T-cell (primary cell): ENCODE results near the gene RAPSN. TPM values are rescaled to one million over a fixed set of nuclear protein-coding genes. Genes with fewer than 3 reads are reported as not detected.

Experiments used
- ATAC-seq, 4 experiments: fragments of 200-7000 bp in 3 of 4; fragments of 150-1000 bp in 1 of 4; cut with Tn5 transposase; replicated peaks in 1 of 4; 1 replicate in 3 of 4; 2 replicates in 1 of 4; pipeline ENCODE4 v1.10.0; 2021; ENCODE audit warnings: moderate library complexity in 3 of 4, mild to moderate bottlenecking in 2 of 4, moderate number of reproducible peaks in 1 of 4
- CTCF ChIA-PET, 2 donors: fragments of 300-600 bp; sonication (Branson Sonifier 250); formaldehyde crosslinking; loops; one replicate each; lab custom pipeline; 2022; ENCODE audit warnings: antibody characterized with exemption in 2 of 2; lab: Charles Lee
- POLR2A ChIA-PET, 2 donors: fragments of 300-600 bp; sonication (Branson Sonifier 250); formaldehyde crosslinking; loops; one replicate each; lab custom pipeline; 2022; ENCODE audit warnings: antibody characterized with exemption in 2 of 2; lab: Charles Lee
- DNase-seq, 35 experiments: peaks; one replicate each; pipeline versions ENCODE4 v3.0.0 to v3.0.0-alpha.2; 2013 to 2023
- H3K27ac ChIP-seq: one replicate; pipeline ENCODE4 v1.5.1; 2013; ENCODE audit warnings: low read length
- H3K27me3 ChIP-seq, 2 experiments: replicated peaks in 1 of 2; 1 replicate in 1 of 2; 2 replicates in 1 of 2; pipeline versions ENCODE4 v1.6.1 to v1.7.0; 2013; ENCODE audit warnings: low read length in 1 of 2, mixed read lengths in 1 of 2; ENCODE audit not compliant: control insufficient read depth in 2 of 2, insufficient read depth in 2 of 2; ENCODE audit errors: extremely low read depth in 1 of 2
- H3K36me3 ChIP-seq, 2 donors: 1 replicate in 1 of 2; 2 replicates in 1 of 2; pipeline versions ENCODE4 v1.6.1 to v1.7.0; 2013; ENCODE audit warnings: low read length in 1 of 2; ENCODE audit not compliant: control insufficient read depth in 2 of 2, insufficient read depth in 1 of 2; ENCODE audit errors: extremely low read depth in 1 of 2
- H3K4me1 ChIP-seq, 2 experiments: 1 replicate in 1 of 2; 2 replicates in 1 of 2; pipeline versions ENCODE4 v1.6.1 to v1.7.0; 2013; ENCODE audit warnings: low read length in 2 of 2, mixed read lengths in 1 of 2; ENCODE audit not compliant: insufficient read depth in 2 of 2, control insufficient read depth in 1 of 2; ENCODE audit errors: extremely low read depth in 1 of 2
- H3K4me3 ChIP-seq, 2 donors: 1 replicate in 1 of 2; 2 replicates in 1 of 2; pipeline versions ENCODE4 v1.5.1 to v1.7.0; 2013; ENCODE audit warnings: mild to moderate bottlenecking in 2 of 2, low read length in 1 of 2, moderate library complexity in 1 of 2; ENCODE audit not compliant: control insufficient read depth in 1 of 2; ENCODE audit errors: extremely low read depth in 1 of 2
- H3K9me3 ChIP-seq: 2 replicates; pipeline ENCODE4 v1.7.0; 2013
- H3K27ac Mint-ChIP-seq, 2 donors: one replicate each; pipeline ENCODE4 v1.8.0; 2020 to 2021; ENCODE audit warnings: mild to moderate bottlenecking in 2 of 2, mixed read lengths in 2 of 2
- H3K27me3 Mint-ChIP-seq, 2 donors: one replicate each; pipeline ENCODE4 v1.8.0; 2021 to 2022; ENCODE audit warnings: mixed read lengths in 2 of 2
- H3K36me3 Mint-ChIP-seq: one replicate; pipeline ENCODE4 v1.8.0; 2021; ENCODE audit warnings: mixed read lengths
- H3K4me1 Mint-ChIP-seq, 3 donors: one replicate each; pipeline ENCODE4 v1.8.0; 2020 to 2022; ENCODE audit warnings: mixed read lengths in 3 of 3, mild to moderate bottlenecking in 1 of 3
- H3K4me3 Mint-ChIP-seq, 3 donors: one replicate each; pipeline ENCODE4 v1.8.0; 2020 to 2022; ENCODE audit warnings: mild to moderate bottlenecking in 3 of 3, mixed read lengths in 3 of 3, moderate library complexity in 3 of 3
- H3K9me3 Mint-ChIP-seq, 3 donors: one replicate each; pipeline ENCODE4 v1.8.0; 2020 to 2022; ENCODE audit warnings: mixed read lengths in 3 of 3
- WGBS: methylation state at CpG from one replicate; pipeline ENCODE4 v1.1.5; 2013; ENCODE audit warnings: missing lambda C conversion rate; ENCODE audit not compliant: insufficient coverage; 5-methylcytosine and 5-hydroxymethylcytosine counted together
- total RNA-seq, 35 experiments: library from RNA in 6 of 35; stranded (reverse) in 6 of 35; fragments of 120-200 nt in 1 of 35; gene quantifications; one replicate each; pipeline versions ENCODE4 v1.2.1 to v1.2.4 and lab custom pipeline; 2013 to 2026

Gene RAPSN
- total RNA-seq, 5 donors from 2014 or later (not counting 1 experiment from before 2014, with no cell fraction given): 1.1 to 3.4 (median 1.4) TPM

- WGBS: 99% methylated on average over 12 of the region's 16 CpGs
- H3K27me3 ChIP-seq: peaks cover 0 to 7% of the 10 kb centered on the region in 2 experiments
- ChIA-PET CTCF (interaction anchor here in 1 of 2 donors (0.6 to 1.1 kb wide), 2 partner anchors 13 to 21 kb away, joined by 3 read pairs; no protein-coding TSS in a partner anchor), POLR2A (interaction anchor here in 1 of 2 donors (0.7 kb wide), 1 partner anchor 8 kb away, joined by 10 read pairs; no protein-coding TSS in a partner anchor)
- no peak overlapping the region for H3K27ac ChIP-seq
- H3K27ac Mint-ChIP-seq: peak overlapping the region; percentile 74 to 78
- peaks cover 14 to 74% of the 10 kb centered on the region in 2 experiments for H3K4me1 ChIP-seq
- H3K4me3 ChIP-seq: no peak overlapping the region
- H3K27me3 Mint-ChIP-seq: no peaks in the 10 kb centered on the region
- DNase-seq (no peak), ATAC-seq (no peak)
- H3K36me3 Mint-ChIP-seq: no peaks in the 10 kb centered on the region
- H3K9me3 Mint-ChIP-seq: no peaks in the 10 kb centered on the region
- H3K4me1 Mint-ChIP-seq: peaks cover 40 to 62% (median 48%) of the 10 kb centered on the region in 3 donors
- H3K4me3 Mint-ChIP-seq: no peak overlapping the region
- no peaks in the 10 kb centered on the region for H3K9me3 ChIP-seq
- no peaks in the 10 kb centered on the region for H3K36me3 ChIP-seq
Measured at GRCh38 chr11:47391711-47392432, 57.1 kb downstream of the RAPSN start.

- Histone ChIP-seq H3K27ac (no peak overlapping the region), H3K4me3 (no peak overlapping the region), H3K36me3 (no peaks in the 10 kb centered on the region), H3K9me3 (no peaks in the 10 kb centered on the region), H3K4me1 (peaks cover 14 to 72% of the 10 kb centered on the region in 2 experiments), H3K27me3 (peaks cover 0 to 7% of the 10 kb centered on the region in 2 experiments)
- ATAC-seq: no peak
- POLR2A ChIA-PET: interaction anchor here (0.5 to 0.7 kb wide), 2 partner anchors 9 to 10 kb away, joined by 3 to 10 read pairs; no protein-coding TSS in a partner anchor
- DNase-seq: peak in 1 of 35 experiments; percentile 51
- Mint-ChIP-seq H3K4me3 (no peak overlapping the region), H3K27ac (peak overlapping the region; percentile 74 to 78), H3K36me3 (no peaks in the 10 kb centered on the region), H3K4me1 (peaks cover 40 to 62% (median 48%) of the 10 kb centered on the region in 3 donors), H3K9me3 (no peaks in the 10 kb centered on the region), H3K27me3 (no peaks in the 10 kb centered on the region)
- CTCF ChIA-PET: interaction anchor here in 1 of 2 donors (0.6 kb wide), 1 partner anchor 20 kb away, joined by 3 read pairs; no protein-coding TSS in a partner anchor
- WGBS: 95% methylated on average over 11 of the region's 11 CpGs
Measured at GRCh38 chr11:47391077-47391583, 57.8 kb downstream of the RAPSN start.

- Histone ChIP-seq H3K27me3 (peaks cover 0 to 7% of the 10 kb centered on the region in 2 experiments), H3K4me3 (no peak overlapping the region), H3K27ac (no peak overlapping the region), H3K36me3 (no peaks in the 10 kb centered on the region), H3K9me3 (no peaks in the 10 kb centered on the region), H3K4me1 (peaks cover 12 to 65% of the 10 kb centered on the region in 2 experiments)
- peaks cover 33 to 55% (median 40%) of the 10 kb centered on the region in 3 donors for H3K4me1 Mint-ChIP-seq
- peak overlapping the region; percentile 34 to 58 for H3K27ac Mint-ChIP-seq
- ChIA-PET POLR2A (no interaction called here), CTCF (interaction anchor here (0.5 to 0.6 kb wide), 2 partner anchors 22 to 72 kb away, joined by 4 to 5 read pairs; no protein-coding TSS in a partner anchor)
- WGBS: 98% methylated on average over 6 of the region's 6 CpGs
- H3K36me3 Mint-ChIP-seq: no peaks in the 10 kb centered on the region
- no peaks in the 10 kb centered on the region for H3K9me3 Mint-ChIP-seq
- no peak for ATAC-seq
- no peak overlapping the region for H3K4me3 Mint-ChIP-seq
- no peak for DNase-seq
- H3K27me3 Mint-ChIP-seq: no peaks in the 10 kb centered on the region
Measured at GRCh38 chr11:47390422-47390760, 58.5 kb downstream of the RAPSN start.

- peak overlapping the region in 2 of 3 donors; percentile 39 to 55 for H3K4me3 Mint-ChIP-seq
- no peaks in the 10 kb centered on the region for H3K9me3 Mint-ChIP-seq
- no peaks in the 10 kb centered on the region for H3K9me3 ChIP-seq
- no peaks in the 10 kb centered on the region for H3K27me3 Mint-ChIP-seq
- no peaks in the 10 kb centered on the region for H3K36me3 ChIP-seq
- H3K36me3 Mint-ChIP-seq: no peaks in the 10 kb centered on the region
- ChIA-PET CTCF (interaction anchor here (0.5 to 0.6 kb wide), 2 partner anchors 23 to 71 kb away, joined by 4 to 5 read pairs; no protein-coding TSS in a partner anchor), POLR2A (no interaction called here)
- H3K4me3 ChIP-seq: no peak overlapping the region
- H3K27me3 ChIP-seq: peaks cover 0 to 7% of the 10 kb centered on the region in 2 experiments
- H3K4me1 ChIP-seq: peaks cover 8 to 59% of the 10 kb centered on the region in 2 experiments
- WGBS: 31% methylated on average over 5 of the region's 17 CpGs
- H3K27ac ChIP-seq: no peak overlapping the region
- DNase-seq (no peak), ATAC-seq (no peak)
- peaks cover 28 to 50% (median 36%) of the 10 kb centered on the region in 3 donors for H3K4me1 Mint-ChIP-seq
- peak overlapping the region in 1 of 2 donors; percentile 66 for H3K27ac Mint-ChIP-seq
Measured at GRCh38 chr11:47389577-47390421, 59.1 kb downstream of the RAPSN start.

GRCh38 chr11:47388697-47389576 lies 60.0 kb downstream of the RAPSN start:
- H3K27ac Mint-ChIP-seq: peak overlapping the region in 1 of 2 donors; percentile 66
- CTCF ChIA-PET: no interaction called here
- POLR2A ChIA-PET: interaction anchor here in 1 of 2 donors (0.6 kb wide), 1 partner anchor 14 kb away, joined by 4 read pairs; no protein-coding TSS in a partner anchor
- Histone ChIP-seq H3K4me3 (no peak overlapping the region), H3K36me3 (no peaks in the 10 kb centered on the region), H3K4me1 (peaks cover 3 to 50% of the 10 kb centered on the region in 2 experiments), H3K27me3 (peaks cover 0 to 7% of the 10 kb centered on the region in 2 experiments), H3K27ac (no peak overlapping the region), H3K9me3 (no peaks in the 10 kb centered on the region)
- H3K4me1 Mint-ChIP-seq: peaks cover 22 to 41% (median 28%) of the 10 kb centered on the region in 3 donors
- no peaks in the 10 kb centered on the region for H3K36me3 Mint-ChIP-seq
- 94% methylated on average over 24 of the region's 28 CpGs for WGBS
- no peaks in the 10 kb centered on the region for H3K27me3 Mint-ChIP-seq
- H3K4me3 Mint-ChIP-seq: peak overlapping the region in 2 of 3 donors; percentile 39 to 55
- H3K9me3 Mint-ChIP-seq: no peaks in the 10 kb centered on the region
- DNase-seq: no peak
- no peak for ATAC-seq
